ENCODE measurements around the gene SHISA9.

GRCh38 chr16:13146829-13147228 lies 245.4 kb downstream of the SHISA9 start:
- no peak for TF ChIP-seq CTCF (IDR thresholded peaks at IDR 0.05)
- no peak for TF ChIP-seq POLR2A (IDR thresholded peaks at IDR 0.05)
